Measurements from ENCODE around the gene ATAD2B.

ATAD2B gene

DNA sequence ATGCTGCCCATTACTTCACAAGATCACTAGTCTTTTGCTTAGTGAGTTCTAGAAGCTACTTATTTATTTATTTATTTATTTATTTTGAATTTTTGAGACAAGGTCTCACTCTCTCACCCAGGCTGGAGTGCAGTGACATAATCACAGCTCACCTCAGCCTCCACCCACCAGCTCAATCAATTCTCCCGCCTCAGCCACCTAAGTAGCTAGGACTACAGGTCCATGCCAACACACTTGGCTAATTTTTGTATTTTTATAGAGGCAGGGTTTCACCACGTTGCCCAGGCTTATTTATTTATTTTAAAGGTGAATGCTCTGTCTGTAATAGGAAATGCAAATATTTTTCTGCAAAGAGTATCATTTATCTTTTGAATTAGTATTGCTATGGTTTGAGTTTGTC, 67.7 kb downstream of the ATAD2B start:
- DNase-seq (ENCODE audit: low read depth) = no peak

GRCh38 chr2:23850564-23851256, 76.2 kb downstream of the ATAD2B start:
- DNase-seq (ENCODE audit: low read depth) = no peak
- H3K4me3 ChIP-seq (ENCODE audit: low read length) = no peak overlapping the region
- TF ChIP-seq, protein P1, sequence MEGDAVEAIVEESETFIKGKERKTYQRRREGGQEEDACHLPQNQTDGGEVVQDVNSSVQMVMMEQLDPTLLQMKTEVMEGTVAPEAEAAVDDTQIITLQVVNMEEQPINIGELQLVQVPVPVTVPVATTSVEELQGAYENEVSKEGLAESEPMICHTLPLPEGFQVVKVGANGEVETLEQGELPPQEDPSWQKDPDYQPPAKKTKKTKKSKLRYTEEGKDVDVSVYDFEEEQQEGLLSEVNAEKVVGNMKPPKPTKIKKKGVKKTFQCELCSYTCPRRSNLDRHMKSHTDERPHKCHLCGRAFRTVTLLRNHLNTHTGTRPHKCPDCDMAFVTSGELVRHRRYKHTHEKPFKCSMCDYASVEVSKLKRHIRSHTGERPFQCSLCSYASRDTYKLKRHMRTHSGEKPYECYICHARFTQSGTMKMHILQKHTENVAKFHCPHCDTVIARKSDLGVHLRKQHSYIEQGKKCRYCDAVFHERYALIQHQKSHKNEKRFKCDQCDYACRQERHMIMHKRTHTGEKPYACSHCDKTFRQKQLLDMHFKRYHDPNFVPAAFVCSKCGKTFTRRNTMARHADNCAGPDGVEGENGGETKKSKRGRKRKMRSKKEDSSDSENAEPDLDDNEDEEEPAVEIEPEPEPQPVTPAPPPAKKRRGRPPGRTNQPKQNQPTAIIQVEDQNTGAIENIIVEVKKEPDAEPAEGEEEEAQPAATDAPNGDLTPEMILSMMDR (conservative IDR thresholded peaks at IDR 0.05; ENCODE audit: low read depth, low read length) = no peak

More for the DNA sequence above, 67.7 kb downstream of the ATAD2B start:
- no peak overlapping the region for H3K4me3 ChIP-seq (ENCODE audit: low read length)
- TF ChIP-seq, protein P1 (conservative IDR thresholded peaks at IDR 0.05; ENCODE audit: low read depth, low read length) = no peak

DNA sequence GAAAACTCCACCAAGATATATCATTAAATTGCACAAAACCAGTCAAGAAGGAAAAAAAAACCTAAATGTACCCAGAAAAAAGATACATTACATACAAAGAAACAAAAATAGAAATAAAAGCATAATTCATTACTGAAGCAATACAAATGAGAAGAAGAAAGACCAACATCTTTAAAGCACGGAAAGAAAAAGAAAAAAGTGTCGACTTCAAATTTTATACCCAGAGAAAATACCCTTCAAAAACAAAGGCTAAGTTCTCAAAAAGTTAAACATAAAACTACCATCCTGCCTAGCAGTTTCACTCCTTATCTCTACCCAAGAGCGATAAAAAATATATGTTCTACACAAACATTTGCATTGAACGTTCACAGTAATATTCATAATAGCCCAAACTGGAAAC, 82.0 kb downstream of the ATAD2B start:
- no peak for DNase-seq (ENCODE audit: low read depth)

DNA sequence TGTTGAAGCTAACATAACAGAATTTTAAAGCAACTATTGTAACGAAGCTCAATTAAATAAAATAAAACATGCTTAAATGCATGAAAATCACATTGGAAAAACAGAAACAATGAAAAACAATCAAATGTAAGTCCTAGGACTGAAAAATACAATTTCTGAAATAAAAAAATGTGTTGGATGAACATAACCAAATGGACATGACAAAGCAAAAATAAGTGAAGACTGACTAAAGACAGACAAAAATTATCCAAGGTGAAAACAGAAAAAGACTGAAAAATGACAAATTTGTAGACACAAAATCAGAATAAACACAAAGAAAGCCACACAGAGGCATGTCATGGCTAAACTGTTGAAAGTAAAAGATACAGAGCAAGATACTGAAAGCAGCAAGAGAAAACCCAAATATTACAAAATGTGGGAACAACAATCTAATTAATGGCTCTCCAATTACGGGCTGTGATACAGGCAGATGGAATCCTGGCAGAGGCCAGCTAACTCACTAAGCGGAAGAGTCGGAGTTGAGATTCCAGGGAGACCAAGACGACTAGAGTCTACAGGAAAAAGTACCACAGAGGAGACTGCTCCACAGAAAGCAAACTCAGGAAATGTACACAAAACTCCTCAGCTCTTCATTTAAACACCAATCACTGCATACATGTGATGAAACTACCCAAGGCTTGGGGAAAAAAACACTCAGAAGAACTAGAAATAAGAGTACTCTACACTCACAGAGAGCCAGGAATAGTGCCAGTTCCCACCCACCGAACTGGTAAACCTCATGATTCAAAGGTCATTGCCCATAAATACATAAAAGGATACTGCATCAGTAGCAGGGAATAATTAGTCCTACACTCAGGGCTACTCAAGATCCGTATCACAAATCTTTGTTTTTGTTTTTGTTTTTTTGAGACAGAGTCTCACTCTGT, 83.6 kb downstream of the ATAD2B start:
- no peak overlapping the region for H3K4me3 ChIP-seq (ENCODE audit: low read length)
- DNase-seq (ENCODE audit: low read depth) = no peak
- TF ChIP-seq, protein P1 (conservative IDR thresholded peaks at IDR 0.05; ENCODE audit: low read depth, low read length) = no peak

More for the DNA sequence above, 82.0 kb downstream of the ATAD2B start:
- no peak overlapping the region for H3K4me3 ChIP-seq (ENCODE audit: low read length)
- TF ChIP-seq, protein P1 (conservative IDR thresholded peaks at IDR 0.05; ENCODE audit: low read depth, low read length) = no peak

DNA sequence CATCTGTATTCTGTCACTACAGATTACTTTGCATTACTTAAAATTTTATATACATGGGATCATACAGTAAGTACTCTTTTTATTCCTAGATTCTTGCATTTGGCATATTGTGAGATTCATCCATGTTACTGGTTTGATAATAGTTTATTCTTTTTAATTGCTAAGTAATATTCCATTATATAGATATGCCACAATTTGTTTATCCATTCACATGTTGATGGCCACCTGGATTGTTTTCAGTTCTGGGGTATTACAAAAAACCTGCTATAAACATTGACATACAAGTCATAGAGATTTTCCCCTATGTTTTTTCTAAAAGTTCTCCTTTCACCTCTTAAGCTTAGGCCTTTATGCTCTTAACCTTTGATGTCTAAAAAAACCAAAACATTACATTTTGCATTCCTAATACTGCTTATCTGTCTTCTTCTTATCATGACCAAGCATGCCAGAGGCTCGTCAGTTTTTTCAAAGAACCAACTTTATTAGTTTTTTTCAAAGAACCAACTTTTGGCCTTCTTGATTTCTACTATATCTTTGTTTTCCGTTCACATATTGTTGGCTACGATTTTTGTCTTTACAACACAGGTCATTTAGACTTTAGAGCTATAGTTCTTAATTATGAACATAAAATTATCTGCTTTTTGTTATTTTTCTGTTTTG, 86.9 kb downstream of the ATAD2B start:
- DNase-seq (ENCODE audit: low read depth) = no peak
- TF ChIP-seq, protein P1 (conservative IDR thresholded peaks at IDR 0.05; ENCODE audit: low read depth, low read length) = no peak
- no peak overlapping the region for H3K4me3 ChIP-seq (ENCODE audit: low read length)

- H3K4me3 ChIP-seq (ENCODE audit: low read length) = no peak overlapping the region
- TF ChIP-seq, protein P1 (conservative IDR thresholded peaks at IDR 0.05; ENCODE audit: low read depth, low read length) = no peak
- DNase-seq (ENCODE audit: low read depth) = no peak
Measured at GRCh38 chr2:23838996-23839395, 87.9 kb downstream of the ATAD2B start.

Measured in retinal pigment epithelial cell (primary cell).